K562 treated with DMSO at 1 percent for 24 hours (cell line): Measurements from ENCODE around the gene LRRC3. TPM values are rescaled to one million over a fixed set of nuclear protein-coding genes. Genes with fewer than 3 reads are reported as not detected.

Experiments used
- total RNA-seq: library from RNA; unstranded; fragments of 300-600 nt; gene quantifications from 2 replicates; pipeline ENCODE4 v1.2.3, GENCODE V29; 2022; ENCODE audit warnings: low read depth; ENCODE audit not compliant: insufficient read depth

Gene LRRC3
- 0.13 and 0.21 TPM in 2 replicates for total RNA-seq

GRCh38 chr21:44454747-44455523 is at the start of gene LRRC3:
TSS of gene LRRC3 (plus strand) at chr21:44455510. CDS start at chr21:44456645, 1,135 bp downstream.

Other genes with a start within 250 kb of the LRRC3 start
- 7.6 and 9.0 TPM in 2 replicates for gene ICOSLG, start 214.6 kb upstream of the LRRC3 start, total RNA-seq
- not detected in 2 replicates for gene DNMT3L, start 193.6 kb upstream of the LRRC3 start, total RNA-seq
- gene AIRE, start 169.6 kb upstream of the LRRC3 start, total RNA-seq, result not detected in 2 replicates
- 175 and 200 TPM in 2 replicates for gene PFKL, start 155.5 kb upstream of the LRRC3 start, total RNA-seq
- 19.1 and 28.2 TPM in 2 replicates for gene CFAP410, start 116.1 kb upstream of the LRRC3 start, total RNA-seq
- gene TRPM2, start 101.9 kb upstream of the LRRC3 start, total RNA-seq, result 3.2 and 4.5 TPM in 2 replicates
- gene KRTAP10-1, start 84.7 kb downstream of the LRRC3 start, total RNA-seq, result not detected in 2 replicates
- gene KRTAP10-2, start 96.0 kb downstream of the LRRC3 start, total RNA-seq, result not detected in 2 replicates
- not detected in 2 replicates for gene KRTAP10-3, start 103.3 kb downstream of the LRRC3 start, total RNA-seq
- gene KRTAP10-4, start 118.2 kb downstream of the LRRC3 start, total RNA-seq, result not detected in 2 replicates
- gene KRTAP10-5, start 125.1 kb downstream of the LRRC3 start, total RNA-seq, result not detected in 2 replicates
- not detected in 2 replicates for gene KRTAP10-6, start 137.0 kb downstream of the LRRC3 start, total RNA-seq
- not detected in 2 replicates for gene KRTAP10-7, start 145.1 kb downstream of the LRRC3 start, total RNA-seq
- gene KRTAP10-8, start 156.6 kb downstream of the LRRC3 start, total RNA-seq, result not detected in 2 replicates
- gene KRTAP10-9, start 171.6 kb downstream of the LRRC3 start, total RNA-seq, result not detected in 2 replicates
- not detected in 2 replicates for gene KRTAP10-10, start 181.8 kb downstream of the LRRC3 start, total RNA-seq
- gene KRTAP10-11, start 190.9 kb downstream of the LRRC3 start, total RNA-seq, result not detected in 2 replicates
- gene KRTAP12-4, start 199.1 kb downstream of the LRRC3 start, total RNA-seq, result not detected in 2 replicates
- gene KRTAP12-3, start 202.4 kb downstream of the LRRC3 start, total RNA-seq, result not detected in 2 replicates
- gene KRTAP12-2, start 211.4 kb downstream of the LRRC3 start, total RNA-seq, result not detected in 2 replicates
- gene KRTAP12-1, start 226.7 kb downstream of the LRRC3 start, total RNA-seq, result not detected in 2 replicates
- not detected in 2 replicates for gene KRTAP10-12, start 241.7 kb downstream of the LRRC3 start, total RNA-seq